Stimulated activated CD4-positive, alpha-beta T cell treated with anti-CD3 and anti-CD28 coated beads, TNF-alpha, amount 100 ng/mL, for 1 hour (primary cell): ENCODE measurements around the gene PDIA2.
"Not testable (repeated sequence)": the region's sequence is repeated elsewhere in the genome, so short reads cannot be mapped to it uniquely, and the experiment has no call there.

Experiments used
- DNase-seq, 3 donors: peaks; one replicate each; pipeline ENCODE4 v3.0.0-alpha.2; 2020; ENCODE audit warnings: low read depth in 3 of 3, low spot score in 1 of 3

The PDIA2 gene

DNA sequence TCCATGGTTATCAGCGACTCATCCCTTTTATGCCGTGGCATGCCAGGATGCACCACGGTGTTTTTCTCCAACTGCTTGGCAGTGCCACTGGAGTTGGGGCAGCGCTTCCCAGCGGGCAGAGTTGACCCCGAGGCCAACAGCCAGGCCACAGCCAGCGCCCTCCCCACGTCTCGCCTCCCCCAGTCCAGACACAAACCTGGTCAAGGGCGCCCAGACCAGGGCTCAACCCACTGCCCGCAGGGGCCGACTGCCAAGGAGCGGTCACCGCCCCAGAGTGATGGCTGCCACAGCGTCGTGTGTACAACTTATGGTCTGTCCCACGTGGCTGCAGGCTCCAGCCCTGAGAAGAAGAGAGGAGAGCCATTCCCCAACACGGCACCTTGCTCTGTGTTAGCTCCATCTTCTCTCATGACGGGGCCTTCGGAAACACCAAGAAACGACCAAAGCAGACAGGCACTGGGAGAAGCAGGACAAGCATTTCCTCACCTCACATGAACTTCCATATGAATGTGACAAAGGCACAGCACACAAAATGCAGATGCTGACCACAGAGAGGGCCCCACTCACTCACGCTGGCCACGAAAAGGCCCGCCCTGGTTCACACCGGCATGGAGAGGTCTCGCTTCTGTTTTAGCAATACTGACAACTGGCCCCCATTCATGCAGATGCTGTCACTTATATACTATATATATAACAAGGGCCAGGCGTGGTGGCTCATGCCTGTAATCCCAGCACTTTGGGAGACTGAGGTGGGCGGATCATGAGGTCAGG is 42.6 kb downstream of the PDIA2 start:
- no peak for DNase-seq

GRCh38 chr16:330741-331140 is 47.8 kb downstream of the PDIA2 start:
- DNase-seq: no peak

DNA sequence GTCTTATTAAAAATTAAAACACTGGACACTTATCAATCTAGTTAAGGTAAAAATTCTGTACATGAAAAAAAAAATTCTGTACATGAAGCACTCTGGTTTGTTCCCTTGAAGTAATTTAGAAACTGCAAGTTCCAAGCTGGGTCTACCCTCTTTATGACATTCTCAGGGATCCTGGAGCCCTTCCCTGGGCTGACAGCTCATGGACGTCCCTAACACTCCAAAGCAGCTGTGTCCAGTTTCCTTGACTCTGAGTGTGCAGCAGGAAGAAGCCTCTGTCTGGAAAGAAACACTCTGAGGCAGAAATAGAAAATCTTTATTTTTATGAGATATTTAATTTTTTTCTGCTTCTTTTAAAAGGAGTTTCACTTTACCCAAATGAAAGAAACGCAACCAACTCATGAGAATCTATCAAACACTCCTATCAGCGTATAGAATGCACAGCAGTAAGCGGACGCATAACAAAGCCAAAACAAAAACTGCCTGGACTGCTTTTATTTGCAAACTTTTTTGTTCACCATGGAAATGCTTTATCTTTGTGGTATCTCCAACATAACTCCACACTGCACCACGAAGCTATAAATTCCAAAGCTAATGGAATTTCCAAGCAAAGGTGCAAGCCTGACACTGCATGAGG is 48.3 kb downstream of the PDIA2 start:
- not testable (repeated sequence) for DNase-seq

GRCh38 chr16:333406-334094 is 50.6 kb downstream of the PDIA2 start:
- no peak for DNase-seq

DNA sequence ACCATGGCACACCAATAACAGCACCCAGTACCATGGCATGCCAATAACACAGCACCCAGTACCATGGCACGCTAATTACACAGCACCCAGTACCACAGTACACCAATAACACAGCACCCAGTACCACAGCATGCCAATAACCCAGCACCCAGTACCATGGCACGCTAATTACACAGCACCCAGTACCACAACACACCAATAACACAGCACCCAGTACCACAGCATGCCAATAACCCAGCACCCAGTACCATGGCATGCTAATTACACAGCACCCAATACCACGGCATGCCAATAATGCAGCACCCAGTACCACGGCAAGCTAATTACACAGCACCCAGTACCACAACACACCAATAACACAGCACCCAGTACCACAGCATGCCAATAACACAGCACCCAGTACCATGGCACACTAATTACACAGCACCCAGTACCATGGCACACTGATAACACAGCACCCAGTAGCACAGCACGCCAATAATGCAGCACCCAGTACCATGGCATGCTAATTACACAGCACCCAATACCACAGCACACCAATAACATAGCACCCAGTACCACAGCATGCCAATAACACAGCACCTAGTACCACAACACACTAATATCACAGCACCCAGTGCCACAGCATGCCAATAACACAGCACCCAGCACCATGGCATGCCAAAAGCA is 51.3 kb downstream of the PDIA2 start:
- not testable (repeated sequence) for DNase-seq

DNA sequence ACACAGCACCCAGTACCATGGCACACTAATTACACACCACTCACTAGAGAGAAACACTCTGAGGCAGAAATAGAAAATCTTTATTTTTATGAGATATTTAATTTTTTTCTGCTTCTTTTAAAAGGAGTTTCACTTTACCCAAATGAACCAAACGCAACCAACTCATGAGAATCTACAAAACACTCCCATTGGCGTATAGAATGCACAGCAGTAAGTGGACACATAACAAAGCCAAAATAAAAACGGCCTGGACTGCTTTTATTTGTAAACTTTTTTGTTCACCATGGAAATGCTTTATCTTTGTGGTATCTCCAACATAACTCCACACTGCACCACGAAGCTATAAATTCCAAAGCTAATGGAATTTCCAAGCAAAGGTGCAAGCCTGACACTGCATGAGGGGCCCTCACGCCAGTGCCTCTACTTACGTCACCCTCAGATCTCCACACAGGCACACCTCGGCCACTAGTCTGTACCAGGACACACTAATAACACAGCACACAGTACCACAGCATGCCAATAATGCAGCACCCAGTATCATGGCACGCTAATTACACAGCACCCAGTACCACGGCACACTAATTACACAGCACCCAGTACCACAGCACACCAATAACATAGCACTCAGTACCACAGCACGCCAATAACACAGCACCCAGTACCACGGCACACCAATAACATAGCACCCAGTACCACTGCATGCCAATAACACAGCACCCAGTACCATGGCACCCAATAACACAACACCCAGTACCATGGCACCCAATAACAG is 52.1 kb downstream of the PDIA2 start:
- not testable (repeated sequence) for DNase-seq

GRCh38 chr16:336269-336668 is 53.3 kb downstream of the PDIA2 start:
- no peak for DNase-seq
